GM20000 (cell line): Measurements from ENCODE around the gene SNF8.
"Not testable (repeated sequence)": the region's sequence is repeated elsewhere in the genome, so short reads cannot be mapped to it uniquely, and the experiment has no call there.

ENCODE experiments used
- DNase-seq: peaks from one replicate; pipeline ENCODE4 v3.0.0; 2012; ENCODE audit warnings: low spot score
- CTCF ChIP-seq: IDR thresholded peaks from 2 replicates; pipeline ENCODE4 v1.5.1; 2012; ENCODE audit warnings: mild to moderate bottlenecking, control low read depth; ENCODE audit errors: extremely low read depth, missing control alignments

SNF8 gene

GRCh38 chr17:48960834-48961515, 16.3 kb upstream of the SNF8 start:
- DNase-seq, result no peak
- TF ChIP-seq CTCF, result no peak

GRCh38 chr17:48954300-48954755, 9.7 kb upstream of the SNF8 start:
- no peak for TF ChIP-seq CTCF
- no peak for DNase-seq

- peak; percentile 38 for DNase-seq
- no peak for TF ChIP-seq CTCF
These were observed 8.3 kb upstream of the SNF8 start for GRCh38 chr17:48952904-48953303.

- TF ChIP-seq CTCF, result no peak
- DNase-seq, result no peak
These were observed 6.9 kb upstream of the SNF8 start for GRCh38 chr17:48951572-48951971.

GRCh38 chr17:48945261-48945651, 614 bp upstream of the SNF8 start:
- not testable (repeated sequence) for DNase-seq

GRCh38 chr17:48933035-48933434, 11.6 kb downstream of the SNF8 start:
- TF ChIP-seq CTCF, result no peak
- no peak for DNase-seq

GRCh38 chr17:48930435-48930873, 14.2 kb downstream of the SNF8 start:
- no peak for DNase-seq
- no peak for TF ChIP-seq CTCF

GRCh38 chr17:48929812-48930165, 14.9 kb downstream of the SNF8 start:
- TF ChIP-seq CTCF, result no peak

More at GRCh38 chr17:48929812-48930165, 14.9 kb downstream of the SNF8 start:
- DNase-seq, result no peak
